Tibial nerve (tissue), 3 donors: ENCODE results near the gene CFAP410.

Experiments used
- CTCF ChIP-seq, 5 experiments: fragments of 200-600 bp in 3 of 5; fragments of 450-650 bp in 2 of 5; sonication (generic) in 3 of 5; IDR thresholded peaks; one replicate each; pipeline ENCODE4 v1.5.1; 2016 to 2019; ENCODE audit warnings: antibody characterized with exemption in 5 of 5, mild to moderate bottlenecking in 3 of 5, moderate library complexity in 2 of 5
- POLR2A ChIP-seq, 2 donors: fragments of 450-650 bp; IDR thresholded peaks; one replicate each; pipeline ENCODE4 v1.6.1; 2017; ENCODE audit warnings: antibody characterized with exemption in 2 of 2, mild to moderate bottlenecking in 2 of 2, moderate library complexity in 2 of 2

- TF ChIP-seq POLR2A (IDR thresholded peaks at IDR 0.05): no peak
- no peak for TF ChIP-seq CTCF (IDR thresholded peaks at IDR 0.05)
These were observed 57.4 kb downstream of the CFAP410 start for GRCh38 chr21:44281801-44282200.
